Effector CD8-positive, alpha-beta T cell (primary cell): ENCODE measurements around the gene ISG15.
A peak's percentile ranks its signal among the peaks of the same experiment; 100 is the strongest.

ENCODE experiments used
- DNase-seq: peaks from one replicate; lab custom pipeline; 2025; lab: John Stamatoyannopoulos, UW
- total RNA-seq, 4 experiments: gene quantifications; one replicate each; lab custom pipeline; 2026; lab: John Stamatoyannopoulos, UW

ISG15 gene
- 23.9 to 46.4 (median 38.4) reads per million in 4 experiments for total RNA-seq

- DNase-seq, result peak; percentile 80
These were observed at the start of gene ISG15 for GRCh38 chr1:1013105-1013921. Gene ISG15 (plus strand): TSS chr1:1013497. CDS start chr1:1013574, 77 bp downstream.

GRCh38 chr1:963746-964525 lies 49.4 kb upstream of the ISG15 start:
- no peak for DNase-seq

GRCh38 chr1:964691-965525 lies 48.4 kb upstream of the ISG15 start:
- no peak for DNase-seq

- DNase-seq, result no peak
These were observed 47.7 kb upstream of the ISG15 start for GRCh38 chr1:965526-966134.

- no peak for DNase-seq
These were observed 47.1 kb upstream of the ISG15 start, which contains the start of gene PLEKHN1 for GRCh38 chr1:966135-966703. Gene PLEKHN1 (plus strand): TSS chr1:966482. CDS start chr1:966532, 50 bp downstream.

GRCh38 chr1:966704-967300 lies 46.5 kb upstream of the ISG15 start:
- DNase-seq, result peak; percentile 47

GRCh38 chr1:967466-968343 lies 45.6 kb upstream of the ISG15 start:
- no peak for DNase-seq

GRCh38 chr1:969260-969855 lies 43.9 kb upstream of the ISG15 start:
- no peak for DNase-seq

GRCh38 chr1:970242-970972 lies 42.9 kb upstream of the ISG15 start:
- no peak for DNase-seq

- DNase-seq, result no peak
These were observed 42.1 kb upstream of the ISG15 start for GRCh38 chr1:970973-971730.

- DNase-seq, result no peak
These were observed 41.4 kb upstream of the ISG15 start for GRCh38 chr1:971751-972506.

- no peak for DNase-seq
These were observed 40.4 kb upstream of the ISG15 start for GRCh38 chr1:972726-973458.

GRCh38 chr1:973459-974292 lies 39.6 kb upstream of the ISG15 start:
- no peak for DNase-seq

GRCh38 chr1:974293-974640 lies 39.0 kb upstream of the ISG15 start:
- DNase-seq, result no peak

GRCh38 chr1:974687-975328 lies 38.5 kb upstream of the ISG15 start:
- no peak for DNase-seq
